Activated T-cell treated with anti-CD3 and anti-CD28 coated beads for 48 hours (primary cell): Measurements from ENCODE around the gene MYL5.
"Not testable (repeated sequence)": the region's sequence is repeated elsewhere in the genome, so short reads cannot be mapped to it uniquely, and the experiment has no call there.

Experiments used
- DNase-seq: peaks from one replicate; pipeline ENCODE4 v3.0.0-alpha.2; 2020; ENCODE audit warnings: low read depth

Gene MYL5

GRCh38 chr4:687048-687970 is 13.0 kb downstream of the MYL5 start:
- no peak for DNase-seq

GRCh38 chr4:687971-688853 is 13.9 kb downstream of the MYL5 start:
- DNase-seq = no peak

- no peak for DNase-seq
Measured at GRCh38 chr4:688854-689681, 14.7 kb downstream of the MYL5 start, which contains the start of gene SLC49A3. SLC49A3 (minus strand) TSS chr4:689151; CDS start chr4:689127, 24 bp downstream.

GRCh38 chr4:689723-690122 is 15.4 kb downstream of the MYL5 start:
- DNase-seq = no peak

GRCh38 chr4:692771-693554 is 18.6 kb downstream of the MYL5 start:
- no peak for DNase-seq

- DNase-seq = not testable (repeated sequence)
Measured at GRCh38 chr4:694341-694940, 20.1 kb downstream of the MYL5 start.

- no peak for DNase-seq
Measured at GRCh38 chr4:699816-700580, 25.7 kb downstream of the MYL5 start.

GRCh38 chr4:700587-701264 is 26.4 kb downstream of the MYL5 start:
- DNase-seq = no peak

GRCh38 chr4:702618-703048 is 28.3 kb downstream of the MYL5 start:
- DNase-seq = no peak

- no peak for DNase-seq
Measured at GRCh38 chr4:703336-704197, 29.2 kb downstream of the MYL5 start.

- DNase-seq = no peak
Measured at GRCh38 chr4:704198-704891, 30.0 kb downstream of the MYL5 start.

- DNase-seq = no peak
Measured at GRCh38 chr4:704971-705277, 30.6 kb downstream of the MYL5 start.

- DNase-seq = peak; percentile 97
Measured at GRCh38 chr4:705278-706082, 31.1 kb downstream of the MYL5 start, which contains the start of gene PCGF3. PCGF3 (plus strand) TSS chr4:705832; CDS start chr4:733681, 27,849 bp downstream.

GRCh38 chr4:706083-706633 is 31.8 kb downstream of the MYL5 start:
- DNase-seq = not testable (repeated sequence)

- no peak for DNase-seq
Measured at GRCh38 chr4:706834-707598, 32.7 kb downstream of the MYL5 start.
